Activated naive CD8-positive, alpha-beta T cell (primary cell): Measurements from ENCODE around the gene XYLT1.
"Not testable (repeated sequence)": the region's sequence is repeated elsewhere in the genome, so short reads cannot be mapped to it uniquely, and the experiment has no call there.

Source experiments
- H3K27ac Mint-ChIP-seq: one replicate; pipeline ENCODE4 v1.8.0; 2021; ENCODE audit warnings: mixed read lengths
- H3K27me3 Mint-ChIP-seq: one replicate; pipeline ENCODE4 v1.8.0; 2021; ENCODE audit warnings: mixed read lengths
- H3K36me3 Mint-ChIP-seq: one replicate; pipeline ENCODE4 v1.8.0; 2021; ENCODE audit warnings: mixed read lengths
- H3K4me1 Mint-ChIP-seq: one replicate; pipeline ENCODE4 v1.8.0; 2021; ENCODE audit warnings: low read depth, mixed read lengths
- H3K4me3 Mint-ChIP-seq: one replicate; pipeline ENCODE4 v1.8.0; 2021; ENCODE audit warnings: mild to moderate bottlenecking, mixed read lengths
- H3K9me3 Mint-ChIP-seq: one replicate; pipeline ENCODE4 v1.8.0; 2021; ENCODE audit warnings: low read depth, mixed read lengths

Gene XYLT1

DNA sequence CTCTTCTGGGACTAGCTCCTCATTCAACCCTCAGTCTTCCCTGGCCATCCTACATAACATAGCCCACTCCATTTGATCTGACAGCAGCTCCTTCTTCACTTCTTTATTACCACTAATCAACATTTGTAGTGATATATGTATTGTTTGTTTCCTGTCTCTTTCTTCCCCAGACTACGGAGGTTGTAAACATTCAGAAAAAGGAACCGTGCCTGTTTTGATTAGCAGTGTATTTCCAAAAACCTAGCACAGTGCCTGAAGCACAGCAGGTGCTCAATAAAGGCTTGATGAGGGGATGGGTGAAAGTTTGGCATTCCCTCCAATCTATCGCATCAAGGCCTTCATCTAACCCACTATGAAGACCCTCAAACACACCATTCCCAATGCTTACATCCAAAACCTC is 150.8 kb downstream of the XYLT1 start:
- H3K27me3 Mint-ChIP-seq = no peaks in the 10 kb centered on the region
- peaks cover 12% of the 10 kb centered on the region for H3K4me1 Mint-ChIP-seq
- no peaks in the 10 kb centered on the region for H3K36me3 Mint-ChIP-seq
- no peaks in the 10 kb centered on the region for H3K9me3 Mint-ChIP-seq
- H3K4me3 Mint-ChIP-seq = no peak overlapping the region
- no peak overlapping the region for H3K27ac Mint-ChIP-seq

DNA sequence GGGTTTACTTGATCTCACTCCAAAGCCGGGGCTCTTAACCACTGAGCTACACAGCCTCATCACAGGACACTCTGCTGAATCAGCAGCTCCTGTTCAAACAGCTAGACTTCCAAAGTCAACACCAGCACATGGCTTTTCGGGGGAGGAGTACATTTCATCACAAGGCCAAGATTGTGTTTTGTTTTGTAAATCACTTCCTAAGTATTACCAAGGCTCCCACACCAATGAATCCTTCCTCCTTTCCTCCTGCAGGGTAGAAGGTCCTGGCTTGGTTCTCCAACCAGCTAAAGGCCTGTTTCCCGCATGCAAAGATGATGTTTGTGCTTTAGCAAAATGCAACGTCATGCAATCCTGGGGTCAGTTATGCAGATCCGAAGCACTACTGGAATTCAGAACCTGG is 152.5 kb downstream of the XYLT1 start:
- Mint-ChIP-seq H3K4me3 (no peak overlapping the region), H3K27ac (no peak overlapping the region), H3K36me3 (no peaks in the 10 kb centered on the region), H3K27me3 (no peaks in the 10 kb centered on the region), H3K9me3 (no peaks in the 10 kb centered on the region), H3K4me1 (peaks cover 21% of the 10 kb centered on the region)

DNA sequence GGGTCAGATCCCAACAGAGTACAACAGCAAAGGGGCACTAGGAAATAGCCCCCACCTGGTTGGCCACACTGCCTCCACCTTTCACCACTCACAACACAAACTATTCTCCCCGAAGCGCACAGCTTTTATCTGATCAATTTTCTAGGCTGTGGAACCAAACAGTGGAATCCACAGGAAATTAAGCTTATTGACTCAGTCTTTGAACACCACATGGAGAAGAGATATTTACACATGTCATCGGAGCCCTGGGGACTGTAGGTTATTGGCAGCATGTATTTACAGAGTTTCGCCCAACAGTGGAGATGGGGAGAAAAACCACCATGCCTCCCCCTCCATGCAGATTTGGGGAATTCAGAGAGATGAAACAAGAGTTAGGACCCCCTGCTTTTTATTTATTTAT is 154.8 kb downstream of the XYLT1 start:
- H3K4me3 Mint-ChIP-seq = no peak overlapping the region
- H3K27me3 Mint-ChIP-seq = no peaks in the 10 kb centered on the region
- H3K9me3 Mint-ChIP-seq = no peaks in the 10 kb centered on the region
- peaks cover 32% of the 10 kb centered on the region for H3K4me1 Mint-ChIP-seq
- no peak overlapping the region for H3K27ac Mint-ChIP-seq
- no peaks in the 10 kb centered on the region for H3K36me3 Mint-ChIP-seq

DNA sequence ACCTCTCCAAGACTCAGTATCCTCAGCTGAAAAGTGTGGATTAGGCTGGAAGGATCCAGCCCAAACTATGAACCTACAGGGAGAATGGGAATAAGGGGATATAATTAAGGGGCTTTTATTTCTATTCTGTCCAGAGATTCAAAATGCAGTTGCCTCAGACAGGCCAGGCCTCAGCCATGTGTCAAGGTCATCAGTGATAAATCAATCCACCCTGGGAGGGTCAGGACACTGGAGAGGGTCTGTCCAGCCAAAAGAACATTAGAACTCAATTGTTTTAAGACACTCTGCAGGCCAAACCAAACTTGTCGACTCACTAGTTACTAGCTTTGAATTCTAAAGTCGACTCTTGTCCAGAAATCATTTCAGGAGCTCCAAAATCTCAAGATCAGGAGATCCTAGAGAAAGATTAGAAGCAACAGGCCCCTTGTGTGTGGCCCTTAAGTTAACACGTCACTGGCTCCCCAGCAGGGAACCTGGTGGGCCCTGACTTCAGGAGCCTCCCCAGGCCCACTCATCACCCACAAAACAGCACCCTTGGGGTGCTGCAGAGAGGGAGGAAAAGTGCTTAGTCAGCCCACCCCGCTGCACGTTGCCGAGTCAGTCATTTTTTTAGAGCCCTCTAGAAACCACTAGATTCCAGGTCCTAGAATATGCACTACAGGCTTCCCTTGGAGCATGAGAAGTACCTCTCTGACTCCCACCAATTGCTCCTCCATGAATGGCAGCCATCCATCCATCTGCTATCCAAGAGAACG is 156.8 kb downstream of the XYLT1 start:
- no peaks in the 10 kb centered on the region for H3K27me3 Mint-ChIP-seq
- peaks cover 4% of the 10 kb centered on the region for H3K36me3 Mint-ChIP-seq
- H3K9me3 Mint-ChIP-seq = no peaks in the 10 kb centered on the region
- H3K4me1 Mint-ChIP-seq = peaks cover 30% of the 10 kb centered on the region
- H3K4me3 Mint-ChIP-seq = no peak overlapping the region
- H3K27ac Mint-ChIP-seq = no peak overlapping the region

DNA sequence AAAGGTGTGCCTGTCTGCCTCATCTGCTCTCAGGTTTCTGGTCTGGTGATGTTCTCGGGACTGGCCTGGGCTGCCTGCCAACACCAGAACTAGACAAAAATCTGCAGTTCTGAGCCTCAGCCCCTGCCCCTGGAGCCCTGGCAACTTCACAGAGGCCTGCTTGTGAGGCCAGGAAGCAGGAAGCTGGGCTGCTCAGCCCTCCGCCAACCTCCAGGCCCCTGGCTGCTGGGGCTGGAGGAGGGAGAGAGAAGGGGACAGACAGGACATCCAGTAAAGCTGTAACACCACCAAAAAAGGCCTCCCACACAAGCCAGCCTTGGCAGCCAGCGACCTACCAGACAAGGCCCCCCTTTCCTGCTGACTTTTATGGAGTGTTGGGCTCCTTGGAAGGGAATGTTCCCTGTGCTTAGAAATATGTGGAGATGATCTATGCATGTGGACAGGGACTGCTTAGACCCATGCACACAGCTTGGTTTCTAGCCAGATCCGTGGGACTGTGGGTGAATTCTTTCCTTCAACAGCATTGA is 157.6 kb downstream of the XYLT1 start:
- Mint-ChIP-seq H3K4me3 (no peak overlapping the region), H3K27ac (no peak overlapping the region), H3K36me3 (peaks cover 4% of the 10 kb centered on the region), H3K27me3 (no peaks in the 10 kb centered on the region), H3K4me1 (peaks cover 29% of the 10 kb centered on the region), H3K9me3 (no peaks in the 10 kb centered on the region)

DNA sequence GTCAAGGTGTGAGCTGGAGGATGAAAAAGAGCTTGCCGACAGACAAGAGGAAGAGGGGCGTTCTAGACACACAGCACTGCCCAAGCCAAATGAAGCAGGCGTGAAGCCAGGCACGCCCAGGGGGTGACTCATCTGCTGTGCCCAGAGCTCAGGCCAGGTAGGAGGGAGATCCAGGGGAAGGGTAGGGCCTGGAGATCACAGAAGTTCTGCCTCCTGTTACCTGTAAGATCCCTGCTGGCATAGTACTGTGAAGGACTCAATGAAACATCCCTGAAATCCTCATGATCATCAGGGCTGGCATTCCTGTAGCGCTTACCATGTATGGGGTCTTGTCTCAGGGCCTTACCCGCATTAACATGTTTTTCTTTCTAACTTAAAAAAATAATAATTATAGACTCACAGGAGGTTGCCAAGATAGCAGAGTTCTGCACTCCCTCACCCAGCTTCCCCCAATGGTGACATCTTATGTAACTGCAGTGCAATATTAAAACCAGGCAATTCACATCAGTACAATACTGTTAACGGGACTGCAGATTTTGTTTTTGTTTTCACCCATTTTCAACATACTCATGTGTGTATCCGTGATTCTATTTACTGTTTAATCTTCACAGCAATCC is 158.6 kb downstream of the XYLT1 start:
- H3K27me3 Mint-ChIP-seq = no peaks in the 10 kb centered on the region
- H3K27ac Mint-ChIP-seq = peak overlapping the region; percentile 72
- no peak overlapping the region for H3K4me3 Mint-ChIP-seq
- no peaks in the 10 kb centered on the region for H3K9me3 Mint-ChIP-seq
- H3K36me3 Mint-ChIP-seq = peaks cover 4% of the 10 kb centered on the region
- peaks cover 29% of the 10 kb centered on the region for H3K4me1 Mint-ChIP-seq

DNA sequence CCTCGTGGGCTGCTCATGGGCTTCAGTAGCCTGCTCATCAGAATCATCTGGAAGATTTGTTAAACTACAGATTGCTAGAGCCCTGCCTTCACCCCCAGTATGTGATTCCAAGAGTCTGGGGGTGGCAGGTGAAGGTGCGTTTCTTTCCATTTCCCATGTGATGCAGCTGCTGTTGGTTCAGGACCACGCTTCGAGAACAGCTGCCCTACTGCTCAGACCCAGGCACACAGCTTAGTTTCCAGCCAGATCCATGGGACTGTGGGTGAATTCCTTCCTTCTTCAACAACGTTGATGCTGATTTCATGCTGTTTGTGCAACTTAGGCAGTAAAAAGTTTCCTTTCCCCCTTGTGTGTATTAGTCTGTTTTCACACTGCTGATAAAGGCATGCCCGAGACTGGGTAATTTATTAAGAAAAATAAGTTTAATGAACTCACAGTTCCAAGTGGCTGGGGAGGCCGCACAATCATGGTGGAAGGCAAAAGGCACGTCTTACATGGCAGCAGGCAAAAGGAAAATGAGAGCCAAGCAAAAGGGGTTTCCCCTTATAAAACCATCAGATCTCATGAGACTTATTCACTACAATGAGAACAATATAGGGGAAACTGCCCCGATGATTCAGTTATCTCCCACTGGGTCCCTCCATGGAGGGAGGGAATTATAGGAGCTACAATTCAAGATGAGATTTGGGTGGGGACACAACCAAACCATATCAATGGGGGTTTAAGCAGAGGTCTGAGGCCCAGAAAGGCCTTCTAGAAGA is 159.2 kb downstream of the XYLT1 start:
- Mint-ChIP-seq H3K4me3 (no peak overlapping the region), H3K27me3 (no peaks in the 10 kb centered on the region), H3K36me3 (peaks cover 4% of the 10 kb centered on the region), H3K4me1 (peaks cover 33% of the 10 kb centered on the region), H3K9me3 (no peaks in the 10 kb centered on the region), H3K27ac (peak overlapping the region; percentile 72)

DNA sequence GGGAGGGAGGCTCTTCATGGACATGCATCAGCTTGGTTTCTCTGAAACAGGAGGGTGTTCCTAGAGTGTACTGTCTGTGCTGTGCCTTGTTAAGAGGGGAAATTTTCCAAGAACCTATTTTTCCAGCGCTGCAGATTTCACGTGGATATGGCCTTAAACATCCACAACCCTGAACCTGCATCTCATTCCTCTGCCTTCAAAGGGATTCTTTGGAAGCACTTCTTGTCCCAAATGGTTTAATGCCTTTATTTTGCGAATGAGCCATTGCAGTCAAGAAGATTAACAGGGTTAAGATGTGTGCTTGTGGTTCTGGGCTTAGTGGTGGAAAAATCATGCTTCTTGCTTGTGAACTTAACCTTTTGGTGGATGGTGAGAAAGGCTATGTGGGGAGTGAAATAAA is 161.2 kb downstream of the XYLT1 start:
- peaks cover 45% of the 10 kb centered on the region for H3K4me1 Mint-ChIP-seq
- H3K27ac Mint-ChIP-seq = no peak overlapping the region
- H3K36me3 Mint-ChIP-seq = peaks cover 4% of the 10 kb centered on the region
- H3K27me3 Mint-ChIP-seq = no peaks in the 10 kb centered on the region
- no peaks in the 10 kb centered on the region for H3K9me3 Mint-ChIP-seq
- H3K4me3 Mint-ChIP-seq = no peak overlapping the region

DNA sequence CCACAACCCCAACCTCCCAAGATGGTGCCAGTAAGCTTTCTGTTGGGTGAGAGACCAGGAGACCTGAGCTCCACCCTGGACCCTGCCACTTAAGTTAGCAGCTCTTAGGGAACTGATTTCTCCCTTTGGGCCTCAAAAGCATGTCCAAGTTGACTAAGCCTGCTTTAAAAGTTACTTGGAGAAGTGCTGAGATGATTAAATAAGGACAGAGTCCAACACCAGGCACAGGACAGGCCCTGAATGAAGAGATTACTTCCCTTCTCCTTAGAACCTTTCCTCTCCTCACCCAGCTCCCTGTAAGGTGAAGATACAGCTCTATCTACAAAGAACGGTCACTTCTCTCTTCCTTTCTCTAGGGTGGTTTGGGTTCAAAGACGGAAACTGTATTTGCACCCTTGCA is 162.6 kb downstream of the XYLT1 start:
- Mint-ChIP-seq H3K27me3 (no peaks in the 10 kb centered on the region), H3K36me3 (peaks cover 4% of the 10 kb centered on the region), H3K4me3 (no peak overlapping the region), H3K27ac (no peak overlapping the region), H3K9me3 (no peaks in the 10 kb centered on the region), H3K4me1 (peaks cover 46% of the 10 kb centered on the region)

DNA sequence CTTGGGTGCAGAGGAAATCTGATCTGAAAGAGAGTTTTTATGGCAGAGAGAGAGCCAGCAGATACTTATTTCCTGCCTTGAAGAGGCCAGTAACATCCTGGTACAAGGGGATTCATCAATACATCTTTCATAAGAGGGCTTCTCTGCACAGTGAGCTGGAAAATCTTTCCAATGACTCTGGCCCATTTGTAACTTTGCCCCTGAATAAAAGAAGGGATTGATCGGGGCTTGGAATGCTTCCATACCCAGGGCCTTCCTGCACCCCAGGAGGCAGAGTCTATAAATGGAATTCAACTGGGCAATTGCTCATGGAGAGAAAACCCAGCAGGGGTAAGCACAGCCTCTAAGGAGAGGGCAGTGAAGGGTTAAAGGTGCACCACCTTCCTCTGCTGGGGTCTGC is 163.3 kb downstream of the XYLT1 start:
- Mint-ChIP-seq H3K4me1 (peaks cover 47% of the 10 kb centered on the region), H3K27ac (no peak overlapping the region), H3K36me3 (peaks cover 4% of the 10 kb centered on the region)

DNA sequence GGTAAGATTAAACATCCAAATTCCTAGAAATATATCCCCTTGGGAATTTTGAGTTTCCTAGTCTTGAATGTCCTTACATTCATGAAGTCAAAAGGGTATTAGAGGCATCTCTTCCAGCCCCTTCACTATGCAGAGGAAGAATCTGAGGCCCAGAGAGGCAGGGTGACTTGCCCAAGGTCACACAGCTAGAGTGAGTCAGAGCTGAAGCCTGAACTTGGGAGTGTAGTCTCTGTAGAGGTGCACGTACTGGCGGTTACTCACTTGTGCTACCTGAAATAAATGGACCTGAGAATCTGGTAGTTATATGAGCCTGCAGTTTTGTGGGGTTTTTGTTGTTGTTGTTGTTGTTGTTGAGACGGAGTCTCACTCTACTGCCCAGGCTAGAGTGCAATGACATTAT is 164.0 kb downstream of the XYLT1 start:
- no peak overlapping the region for H3K4me3 Mint-ChIP-seq
- H3K4me1 Mint-ChIP-seq = peaks cover 50% of the 10 kb centered on the region

More for the DNA sequence above, 163.3 kb downstream of the XYLT1 start:
- no peaks in the 10 kb centered on the region for H3K27me3 Mint-ChIP-seq
- H3K9me3 Mint-ChIP-seq = no peaks in the 10 kb centered on the region
- H3K4me3 Mint-ChIP-seq = no peak overlapping the region

DNA sequence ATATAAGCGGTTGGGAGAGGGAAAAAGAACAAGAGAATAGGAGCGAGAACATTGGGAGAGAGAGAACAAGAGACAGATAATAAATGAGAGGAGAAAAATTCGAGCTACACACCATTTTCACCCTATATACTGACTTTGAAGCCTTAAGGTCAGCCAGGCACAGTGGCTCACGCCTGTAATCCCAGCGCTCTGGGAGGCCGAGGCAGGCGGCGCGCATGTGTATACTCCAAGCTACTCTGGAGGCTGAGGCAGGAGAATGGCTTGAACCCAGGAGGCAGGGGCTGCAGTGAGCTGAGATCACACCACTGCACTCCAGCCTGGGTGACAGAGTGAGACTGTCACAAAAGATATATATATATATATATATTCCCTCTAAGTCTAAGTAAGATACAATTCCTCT is 164.5 kb downstream of the XYLT1 start:
- peaks cover 53% of the 10 kb centered on the region for H3K4me1 Mint-ChIP-seq

More for the DNA sequence above, 164.0 kb downstream of the XYLT1 start:
- Mint-ChIP-seq H3K27ac (no peak overlapping the region), H3K27me3 (no peaks in the 10 kb centered on the region), H3K9me3 (no peaks in the 10 kb centered on the region), H3K36me3 (peaks cover 4% of the 10 kb centered on the region)

DNA sequence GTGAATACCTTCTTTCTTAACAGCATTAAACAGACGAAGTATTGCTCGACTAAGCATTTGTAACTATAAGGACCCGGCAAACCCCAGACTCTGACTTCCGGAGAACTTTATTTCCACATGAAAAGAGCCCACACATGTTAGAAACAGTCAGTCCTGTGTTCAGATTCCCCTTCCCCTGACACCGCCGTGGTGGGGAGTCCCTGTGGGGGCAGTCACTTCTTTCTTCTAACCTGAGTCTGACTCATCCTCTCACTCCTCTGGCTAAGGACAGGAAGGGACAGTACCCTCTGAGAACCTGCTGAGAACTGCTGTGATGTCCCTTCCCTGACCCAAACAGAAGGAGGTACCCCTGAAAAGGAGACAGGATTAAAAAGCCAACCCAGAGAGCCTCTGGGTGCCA is 165.1 kb downstream of the XYLT1 start:
- H3K9me3 Mint-ChIP-seq = no peaks in the 10 kb centered on the region
- H3K4me1 Mint-ChIP-seq = peaks cover 53% of the 10 kb centered on the region
- peaks cover 4% of the 10 kb centered on the region for H3K36me3 Mint-ChIP-seq
- H3K4me3 Mint-ChIP-seq = peak overlapping the region; percentile 47
- H3K27ac Mint-ChIP-seq = peak overlapping the region; percentile 54
- no peaks in the 10 kb centered on the region for H3K27me3 Mint-ChIP-seq

More for the DNA sequence above, 164.5 kb downstream of the XYLT1 start:
- H3K36me3 Mint-ChIP-seq, H3K4me3 Mint-ChIP-seq, H3K27me3 Mint-ChIP-seq, H3K9me3 Mint-ChIP-seq, H3K27ac Mint-ChIP-seq: not testable (repeated sequence)

DNA sequence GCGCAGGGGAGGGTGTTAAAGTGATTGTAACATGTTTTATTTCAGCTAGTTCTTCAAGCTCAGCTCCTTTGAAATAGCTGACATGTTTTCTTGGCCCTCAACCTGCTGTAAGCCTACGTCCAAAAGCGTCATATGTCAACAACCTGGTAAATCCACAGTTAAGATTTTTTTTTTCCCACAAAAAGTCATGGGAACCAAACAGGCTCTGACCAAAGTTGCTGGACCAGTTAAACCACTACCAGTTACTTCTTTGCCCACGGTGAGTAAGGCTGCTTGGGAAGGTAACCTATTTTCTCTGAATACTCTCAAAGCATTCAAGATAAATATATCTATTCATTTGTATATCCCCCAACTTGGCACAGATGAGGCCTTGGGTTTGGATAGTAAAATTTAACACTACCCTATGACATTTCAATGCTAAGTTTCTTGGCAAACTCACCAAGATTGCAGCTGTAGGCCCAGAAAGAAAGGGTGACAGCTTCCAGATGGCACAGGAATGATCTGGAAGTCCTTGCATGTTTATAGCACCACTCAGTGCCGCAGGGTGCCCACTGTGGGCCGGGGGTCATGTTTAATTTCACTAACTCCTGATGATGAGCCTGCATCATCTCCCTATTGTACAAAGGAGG is 166.2 kb downstream of the XYLT1 start:
- Mint-ChIP-seq H3K27ac (no peak overlapping the region), H3K27me3 (no peaks in the 10 kb centered on the region), H3K4me3 (no peak overlapping the region), H3K36me3 (peaks cover 4% of the 10 kb centered on the region), H3K9me3 (no peaks in the 10 kb centered on the region), H3K4me1 (peaks cover 53% of the 10 kb centered on the region)

DNA sequence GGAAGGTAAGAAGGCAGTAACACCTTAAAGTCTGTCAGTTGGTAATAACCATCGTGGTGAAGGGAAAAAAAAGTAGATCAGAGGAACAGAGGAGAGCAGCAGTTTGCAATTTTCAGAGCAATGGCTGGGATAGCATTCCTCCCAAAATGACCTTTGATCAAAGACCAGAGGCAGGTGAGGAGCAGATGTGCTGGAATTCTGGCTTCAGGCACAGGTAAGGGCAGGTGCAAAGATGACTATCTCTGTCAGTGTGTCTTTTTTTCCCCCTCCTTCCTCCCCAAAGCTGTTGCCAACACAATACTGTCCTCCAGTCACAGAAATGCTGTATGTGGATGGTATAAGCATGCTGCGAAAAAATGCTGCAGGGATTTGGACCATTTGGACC is 166.7 kb downstream of the XYLT1 start:
- Mint-ChIP-seq H3K4me3 (peak overlapping the region; percentile 44), H3K9me3 (no peaks in the 10 kb centered on the region), H3K27me3 (no peaks in the 10 kb centered on the region), H3K27ac (no peak overlapping the region), H3K4me1 (peaks cover 53% of the 10 kb centered on the region), H3K36me3 (peaks cover 1% of the 10 kb centered on the region)
